H9 (cell line): ENCODE results near the gene DDX49. TPM values are rescaled to one million over a fixed set of nuclear protein-coding genes. Genes with fewer than 3 reads are reported as not detected.

Experiments
- DNase-seq: peaks from one replicate; pipeline ENCODE4 v3.0.0-alpha.2; 2017
- H2AFZ ChIP-seq: one replicate; pipeline ENCODE4 v1.6.1; 2013; ENCODE audit warnings: mild to moderate bottlenecking, low read length, control low read depth, moderate library complexity
- H2AK5ac ChIP-seq: 2 replicates; pipeline ENCODE4 v1.6.1; 2013; ENCODE audit warnings: low read length, control low read depth, mixed read lengths; ENCODE audit not compliant: insufficient read length
- H2BK120ac ChIP-seq: one replicate; pipeline ENCODE4 v1.6.1; 2013; ENCODE audit warnings: low read depth, mild to moderate bottlenecking, low read length, control low read depth, inconsistent platforms; ENCODE audit not compliant: poor library complexity, severe bottlenecking
- H2BK12ac ChIP-seq: 2 replicates; pipeline ENCODE4 v1.6.1; 2013; ENCODE audit warnings: low read length, control low read depth, mixed read lengths, low read depth; ENCODE audit not compliant: insufficient read length
- H2BK15ac ChIP-seq: 2 replicates; pipeline ENCODE4 v1.6.1; 2013; ENCODE audit warnings: low read depth, low read length, control low read depth
- H2BK20ac ChIP-seq: one replicate; pipeline ENCODE4 v1.6.1; 2013; ENCODE audit warnings: low read depth, mild to moderate bottlenecking, low read length, control low read depth, inconsistent platforms; ENCODE audit not compliant: poor library complexity, severe bottlenecking
- H2BK5ac ChIP-seq: 2 replicates; pipeline ENCODE4 v1.6.1; 2013; ENCODE audit warnings: low read length, control low read depth, mixed read lengths; ENCODE audit not compliant: insufficient read length
- H3K14ac ChIP-seq: 2 replicates; pipeline ENCODE4 v1.6.1; 2013; ENCODE audit warnings: low read length, control low read depth; ENCODE audit not compliant: insufficient read depth
- H3K18ac ChIP-seq: 2 replicates; pipeline ENCODE4 v1.6.1; 2013; ENCODE audit warnings: low read depth, mild to moderate bottlenecking, mixed read lengths, low read length, control low read depth; ENCODE audit not compliant: insufficient read length
- H3K23ac ChIP-seq: 2 replicates; pipeline ENCODE4 v1.6.1; 2013; ENCODE audit warnings: low read length, control low read depth, mixed read lengths, low read depth; ENCODE audit not compliant: insufficient read length
- H3K23me2 ChIP-seq: 2 replicates; pipeline ENCODE4 v1.6.1; 2013; ENCODE audit warnings: low read depth, mild to moderate bottlenecking, mixed read lengths, low read length, control low read depth; ENCODE audit not compliant: insufficient read length, poor library complexity, severe bottlenecking
- H3K27ac ChIP-seq: 2 replicates; pipeline ENCODE4 v1.5.1; 2013; ENCODE audit warnings: low read length, control low read depth, mixed read lengths, low read depth; ENCODE audit not compliant: insufficient read length
- H3K27me3 ChIP-seq: 2 replicates; pipeline ENCODE4 v1.6.1; 2013; ENCODE audit warnings: low read length, control low read depth, inconsistent platforms; ENCODE audit not compliant: insufficient read depth
- H3K4ac ChIP-seq: 2 replicates; pipeline ENCODE4 v1.6.1; 2013; ENCODE audit warnings: low read depth, mild to moderate bottlenecking, control low read depth, inconsistent platforms, low read length, moderate library complexity
- H3K4me1 ChIP-seq: 2 replicates; pipeline ENCODE4 v1.6.1; 2013; ENCODE audit warnings: low read length, control low read depth, inconsistent platforms; ENCODE audit not compliant: insufficient read depth
- H3K4me2 ChIP-seq: 2 replicates; pipeline ENCODE4 v1.6.1; 2013; ENCODE audit warnings: low read length, control low read depth, mixed read lengths; ENCODE audit not compliant: insufficient read length, insufficient read depth
- H3K56ac ChIP-seq: 2 replicates; pipeline ENCODE4 v1.6.1; 2013; ENCODE audit warnings: low read depth, mild to moderate bottlenecking, mixed read lengths, low read length, control low read depth; ENCODE audit not compliant: insufficient read length
- H3K79me1 ChIP-seq: 2 replicates; pipeline ENCODE4 v1.6.1; 2013; ENCODE audit warnings: low read depth, mild to moderate bottlenecking, moderate library complexity, low read length, control low read depth, inconsistent platforms; ENCODE audit not compliant: insufficient read depth, poor library complexity, severe bottlenecking
- H3K79me2 ChIP-seq: 2 replicates; pipeline ENCODE4 v1.6.1; 2013; ENCODE audit warnings: low read length, control low read depth, inconsistent platforms; ENCODE audit not compliant: insufficient read depth
- H3K9ac ChIP-seq: 2 replicates; pipeline ENCODE4 v1.6.1; 2013; ENCODE audit warnings: low read length, control low read depth, mixed read lengths; ENCODE audit not compliant: insufficient read length; ENCODE audit errors: extremely low read depth
- H3K9me3 ChIP-seq: one replicate; pipeline ENCODE4 v1.6.1; 2013; ENCODE audit warnings: low read depth, low read length, inconsistent platforms; ENCODE audit not compliant: control insufficient read depth
- H3T11ph ChIP-seq: one replicate; pipeline ENCODE4 v1.6.1; 2013; ENCODE audit warnings: mild to moderate bottlenecking, low read length, control low read depth, inconsistent platforms
- H4K20me1 ChIP-seq: one replicate; pipeline ENCODE4 v1.6.1; 2013; ENCODE audit not compliant: control insufficient read depth, insufficient read length, insufficient read depth
- H4K5ac ChIP-seq: 2 replicates; pipeline ENCODE4 v1.6.1; 2013; ENCODE audit warnings: low read depth, mild to moderate bottlenecking, mixed read lengths, low read length, control low read depth; ENCODE audit not compliant: insufficient read length
- H4K8ac ChIP-seq: replicated peaks from 2 replicates; pipeline ENCODE4 v1.6.1; 2013; ENCODE audit warnings: low read length, control low read depth, mixed read lengths, low read depth; ENCODE audit not compliant: insufficient read length
- H4K91ac ChIP-seq: 2 replicates; pipeline ENCODE4 v1.6.1; 2013; ENCODE audit warnings: low read depth, mild to moderate bottlenecking, moderate library complexity, mixed read lengths, low read length, control low read depth; ENCODE audit not compliant: insufficient read length
- H3K27ac Mint-ChIP-seq, 3 experiments: 2 replicates in 2 of 3; 3 replicates in 1 of 3; pipeline ENCODE4 v1.8.0; 2020 to 2021; ENCODE audit warnings: mixed read lengths in 3 of 3, mild to moderate bottlenecking in 1 of 3, moderate library complexity in 1 of 3
- H3K27me3 Mint-ChIP-seq: 2 replicates; pipeline ENCODE4 v1.8.0; 2021; ENCODE audit warnings: low read depth, mild to moderate bottlenecking, moderate library complexity, mixed read lengths
- H3K36me3 Mint-ChIP-seq, 3 experiments: 2 replicates in 2 of 3; 3 replicates in 1 of 3; pipeline ENCODE4 v1.8.0; 2020 to 2021; ENCODE audit warnings: low read depth in 3 of 3, mixed read lengths in 3 of 3; ENCODE audit not compliant: insufficient read depth in 1 of 3
- H3K4me1 Mint-ChIP-seq, 2 experiments: 2 replicates each; pipeline ENCODE4 v1.8.0; 2020; ENCODE audit warnings: mixed read lengths in 2 of 2
- H3K4me3 Mint-ChIP-seq, 2 experiments: 2 replicates in 1 of 2; 3 replicates in 1 of 2; pipeline ENCODE4 v1.8.0; 2020 to 2021; ENCODE audit warnings: mild to moderate bottlenecking in 2 of 2, mixed read lengths in 2 of 2, moderate library complexity in 1 of 2
- H3K9me3 Mint-ChIP-seq, 2 experiments: 2 replicates in 1 of 2; 3 replicates in 1 of 2; pipeline ENCODE4 v1.8.0; 2020; ENCODE audit warnings: mild to moderate bottlenecking in 2 of 2, mixed read lengths in 2 of 2, moderate library complexity in 1 of 2
- WGBS: extraction: QIAGEN DNeasy Blood & Tissue Kit; methylation state at CpG from one replicate; pipeline ENCODE4 v1.1.7; 2013; ENCODE audit warnings: missing lambda C conversion rate, low lambda C conversion rate, mixed read lengths; ENCODE audit not compliant: insufficient read length; ENCODE audit errors: extremely low coverage; 5-methylcytosine and 5-hydroxymethylcytosine counted together
- total RNA-seq: library from RNA; stranded (reverse); gene quantifications from 2 replicates; pipeline ENCODE4 v1.2.1, GENCODE V29; 2021
- TF ChIP-seq, protein P1 (sequence below): fragments of 200-600 bp; sonication (generic); conservative IDR thresholded peaks from 3 replicates; pipeline ENCODE4 v1.8.0; 2021; ENCODE audit warnings: antibody characterized with exemption, mild to moderate bottlenecking

Gene DDX49
- total RNA-seq, 1 experiment from 2014 or later = 52.3 TPM

DNA sequence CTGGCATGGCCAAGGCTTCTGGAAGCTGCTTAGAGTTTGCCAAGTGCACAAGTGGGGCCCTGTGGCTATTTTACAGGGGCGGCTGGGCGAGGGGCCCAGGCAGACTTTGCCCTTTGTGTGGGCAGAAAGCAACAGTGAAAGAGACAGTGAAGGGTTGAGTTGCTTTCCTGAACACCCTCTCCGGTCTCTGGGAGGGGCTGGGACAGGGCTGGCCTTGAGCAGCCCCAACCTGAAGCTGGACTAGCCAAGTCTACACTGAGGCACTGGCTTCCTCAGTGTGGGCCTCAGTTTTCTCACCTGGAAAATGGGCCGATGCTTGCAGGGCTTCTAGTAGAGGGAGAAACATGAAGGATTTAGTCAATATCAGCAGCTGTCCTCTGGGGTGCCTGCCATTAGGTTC lies 23.9 kb downstream of the DDX49 start:
- DNase-seq = no peak
- Mint-ChIP-seq H3K4me1 (peaks cover 11 to 29% of the 10 kb centered on the region in 2 experiments), H3K4me3 (no peak overlapping the region), H3K27ac (no peak overlapping the region), H3K9me3 (peaks cover 0 to 2% of the 10 kb centered on the region in 2 experiments; a peak in 1 of 5 replicates), H3K36me3 (peaks cover 0 to 6% (median 4%) of the 10 kb centered on the region in 3 experiments; a peak in 5 of 7 replicates), H3K27me3 (peaks cover 54% of the 10 kb centered on the region)
- no peak overlapping the region for H4K91ac ChIP-seq
- H3K27me3 ChIP-seq = no peaks in the 10 kb centered on the region
- no peaks in the 10 kb centered on the region for H3K79me1 ChIP-seq
- H2AFZ ChIP-seq = no peak overlapping the region
- no peak overlapping the region for H4K5ac ChIP-seq
- H3K79me2 ChIP-seq = no peaks in the 10 kb centered on the region
- no peak overlapping the region for H3K18ac ChIP-seq
- H3K27ac ChIP-seq = no peak overlapping the region
- no peak overlapping the region for H3T11ph ChIP-seq
- no peaks in the 10 kb centered on the region for H3K4me1 ChIP-seq
- no peak overlapping the region for H3K14ac ChIP-seq
- no peak overlapping the region for H3K4ac ChIP-seq
- no peak overlapping the region for H2BK5ac ChIP-seq
- no peak overlapping the region for H3K4me2 ChIP-seq
- H4K8ac ChIP-seq = no peak overlapping the region
- no peaks in the 10 kb centered on the region for H4K20me1 ChIP-seq
- no peak overlapping the region for H2BK12ac ChIP-seq
- H2BK120ac ChIP-seq = no peak overlapping the region
- H3K23me2 ChIP-seq = peaks cover 7% of the 10 kb centered on the region
- no peak overlapping the region for H3K23ac ChIP-seq
- no peak overlapping the region for H2BK20ac ChIP-seq
- no peak overlapping the region for H3K9ac ChIP-seq
- H2BK15ac ChIP-seq = no peak overlapping the region
- WGBS = no CpG with 5 or more reads among the region's 4 CpGs
- H3K9me3 ChIP-seq = no peaks in the 10 kb centered on the region
- no peak overlapping the region for H3K56ac ChIP-seq
- TF ChIP-seq, protein P1, sequence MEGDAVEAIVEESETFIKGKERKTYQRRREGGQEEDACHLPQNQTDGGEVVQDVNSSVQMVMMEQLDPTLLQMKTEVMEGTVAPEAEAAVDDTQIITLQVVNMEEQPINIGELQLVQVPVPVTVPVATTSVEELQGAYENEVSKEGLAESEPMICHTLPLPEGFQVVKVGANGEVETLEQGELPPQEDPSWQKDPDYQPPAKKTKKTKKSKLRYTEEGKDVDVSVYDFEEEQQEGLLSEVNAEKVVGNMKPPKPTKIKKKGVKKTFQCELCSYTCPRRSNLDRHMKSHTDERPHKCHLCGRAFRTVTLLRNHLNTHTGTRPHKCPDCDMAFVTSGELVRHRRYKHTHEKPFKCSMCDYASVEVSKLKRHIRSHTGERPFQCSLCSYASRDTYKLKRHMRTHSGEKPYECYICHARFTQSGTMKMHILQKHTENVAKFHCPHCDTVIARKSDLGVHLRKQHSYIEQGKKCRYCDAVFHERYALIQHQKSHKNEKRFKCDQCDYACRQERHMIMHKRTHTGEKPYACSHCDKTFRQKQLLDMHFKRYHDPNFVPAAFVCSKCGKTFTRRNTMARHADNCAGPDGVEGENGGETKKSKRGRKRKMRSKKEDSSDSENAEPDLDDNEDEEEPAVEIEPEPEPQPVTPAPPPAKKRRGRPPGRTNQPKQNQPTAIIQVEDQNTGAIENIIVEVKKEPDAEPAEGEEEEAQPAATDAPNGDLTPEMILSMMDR = no peak
- no peak overlapping the region for H2AK5ac ChIP-seq
